Cardiac fibroblast (primary cell): ENCODE results near the gene GJB5.

Source experiments
- DNase-seq, 2 donors: peaks; one replicate each; pipeline versions ENCODE4 v3.0.0 to v3.0.0-alpha.2; 2010; ENCODE audit warnings: low read depth in 2 of 2
- H3K4me3 ChIP-seq, 2 donors: replicated peaks in 1 of 2; 1 replicate in 1 of 2; 2 replicates in 1 of 2; pipeline ENCODE4 v1.5.1; 2011; ENCODE audit warnings: low read depth in 2 of 2, low read length in 2 of 2, mild to moderate bottlenecking in 2 of 2, moderate library complexity in 1 of 2
- TF ChIP-seq, protein P1 (sequence below): IDR thresholded peaks from one replicate; pipeline ENCODE4 v1.5.1; 2011; ENCODE audit warnings: low read depth, mild to moderate bottlenecking, low read length, inconsistent platforms

Gene GJB5

GRCh38 chr1:34779526-34779925 lies 24.7 kb downstream of the GJB5 start:
- no peak for DNase-seq
- TF ChIP-seq, protein P1, sequence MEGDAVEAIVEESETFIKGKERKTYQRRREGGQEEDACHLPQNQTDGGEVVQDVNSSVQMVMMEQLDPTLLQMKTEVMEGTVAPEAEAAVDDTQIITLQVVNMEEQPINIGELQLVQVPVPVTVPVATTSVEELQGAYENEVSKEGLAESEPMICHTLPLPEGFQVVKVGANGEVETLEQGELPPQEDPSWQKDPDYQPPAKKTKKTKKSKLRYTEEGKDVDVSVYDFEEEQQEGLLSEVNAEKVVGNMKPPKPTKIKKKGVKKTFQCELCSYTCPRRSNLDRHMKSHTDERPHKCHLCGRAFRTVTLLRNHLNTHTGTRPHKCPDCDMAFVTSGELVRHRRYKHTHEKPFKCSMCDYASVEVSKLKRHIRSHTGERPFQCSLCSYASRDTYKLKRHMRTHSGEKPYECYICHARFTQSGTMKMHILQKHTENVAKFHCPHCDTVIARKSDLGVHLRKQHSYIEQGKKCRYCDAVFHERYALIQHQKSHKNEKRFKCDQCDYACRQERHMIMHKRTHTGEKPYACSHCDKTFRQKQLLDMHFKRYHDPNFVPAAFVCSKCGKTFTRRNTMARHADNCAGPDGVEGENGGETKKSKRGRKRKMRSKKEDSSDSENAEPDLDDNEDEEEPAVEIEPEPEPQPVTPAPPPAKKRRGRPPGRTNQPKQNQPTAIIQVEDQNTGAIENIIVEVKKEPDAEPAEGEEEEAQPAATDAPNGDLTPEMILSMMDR, result no peak
- H3K4me3 ChIP-seq, result no peak overlapping the region

DNA sequence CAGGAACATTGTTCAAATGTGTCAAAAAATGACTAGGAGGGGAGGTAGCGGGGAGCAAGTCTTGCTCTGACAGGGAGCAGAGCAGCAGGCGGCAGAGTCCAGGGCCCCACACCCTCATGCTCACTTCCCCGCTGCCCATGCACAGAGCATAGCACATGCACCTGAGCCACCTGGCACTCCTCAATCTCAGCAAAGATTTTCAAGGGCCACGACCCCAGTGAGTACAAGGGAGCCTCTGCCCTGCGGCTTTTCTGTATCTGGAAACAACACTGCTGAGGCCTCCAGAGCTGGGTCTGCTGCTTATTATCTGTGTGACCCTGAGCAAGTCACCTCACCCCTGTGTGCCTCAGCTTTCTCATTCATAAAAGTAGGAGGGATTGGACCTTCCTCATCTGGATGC lies 25.1 kb downstream of the GJB5 start:
- no peak overlapping the region for H3K4me3 ChIP-seq
- TF ChIP-seq, protein P1, result no peak
- no peak for DNase-seq

DNA sequence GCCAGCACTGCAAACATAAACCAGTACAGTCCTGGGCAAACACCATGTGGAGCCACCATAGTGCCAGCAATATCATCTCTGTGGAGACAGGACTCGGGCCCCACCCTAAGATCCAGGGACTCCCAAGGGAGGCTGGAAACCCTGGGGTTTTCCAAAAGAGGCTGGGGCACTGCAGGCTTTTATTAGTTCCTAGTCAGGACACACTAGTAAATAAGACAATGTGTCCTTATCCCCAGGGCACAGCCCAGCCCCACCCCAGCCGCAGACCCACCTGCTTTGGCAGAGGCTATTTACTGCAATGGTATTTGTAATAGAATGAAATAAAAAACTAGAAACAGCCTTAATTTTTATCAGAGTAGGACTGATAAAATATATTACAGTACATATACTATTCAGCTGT lies 25.7 kb downstream of the GJB5 start:
- TF ChIP-seq, protein P1, result no peak
- no peak for DNase-seq
- no peak overlapping the region for H3K4me3 ChIP-seq

- H3K4me3 ChIP-seq, result peak within 1 kb of the TSS; percentile 10 to 15
- TF ChIP-seq, protein P1, result no peak
- DNase-seq, result no peak
Observed at GRCh38 chr1:34781071-34781843, 26.4 kb downstream of the GJB5 start, which contains the start of gene GJB3. Gene GJB3 (plus strand): TSS chr1:34781214. CDS start chr1:34784763, 3,549 bp downstream.

GRCh38 chr1:34781844-34782391 lies 27.1 kb downstream of the GJB5 start:
- H3K4me3 ChIP-seq, result no peak overlapping the region
- TF ChIP-seq, protein P1, result no peak
- no peak for DNase-seq

GRCh38 chr1:34784751-34785221 lies 29.9 kb downstream of the GJB5 start:
- DNase-seq, result no peak
- no peak overlapping the region for H3K4me3 ChIP-seq
- TF ChIP-seq, protein P1, result no peak
